SK-N-SH treated with all-trans-retinoic acid at 6 μM for 48 hours (cell line): ENCODE measurements around the gene TXLNG.
"Not testable (repeated sequence)": the region's sequence is repeated elsewhere in the genome, so short reads cannot be mapped to it uniquely, and the experiment has no call there.

Experiments used
- BACH2 ChIP-seq: fragments of 250-450 bp; sonication (Bioruptor Pico); IDR thresholded peaks from 2 replicates; pipeline ENCODE4 v1.9.0; 2021; ENCODE audit warnings: mild to moderate bottlenecking, borderline replicate concordance
- ISL1 ChIP-seq: fragments of 250-450 bp; sonication (Bioruptor Pico); IDR thresholded peaks from 2 replicates; pipeline ENCODE4 v2.1.2; 2022; ENCODE audit warnings: mild to moderate bottlenecking, moderate library complexity
- PATZ1 ChIP-seq: fragments of 250-450 bp; sonication (Bioruptor Pico); IDR thresholded peaks from 2 replicates; pipeline ENCODE4 v1.8.0; 2020; ENCODE audit warnings: mild to moderate bottlenecking, moderate library complexity, borderline replicate concordance
- POU6F1 ChIP-seq: fragments of 250-450 bp; sonication (Bioruptor Pico); IDR thresholded peaks from 2 replicates; pipeline ENCODE4 v1.8.0; 2021; ENCODE audit warnings: low read depth, mild to moderate bottlenecking, moderate library complexity, borderline replicate concordance
- PPARA ChIP-seq: fragments of 250-450 bp; sonication (Bioruptor Pico); IDR thresholded peaks from 2 replicates; pipeline ENCODE4 v1.5.0; 2020; ENCODE audit warnings: mild to moderate bottlenecking, borderline replicate concordance
- SNAI2 ChIP-seq: fragments of 250-450 bp; sonication (Bioruptor Pico); IDR thresholded peaks from 2 replicates; pipeline ENCODE4 v1.5.0; 2020; ENCODE audit warnings: mild to moderate bottlenecking, moderate library complexity
- TOX ChIP-seq: fragments of 250-450 bp; sonication (Bioruptor Pico); IDR thresholded peaks from 2 replicates; pipeline ENCODE4 v1.8.0; 2021; ENCODE audit warnings: mild to moderate bottlenecking, moderate library complexity, borderline replicate concordance
- TSHZ2 ChIP-seq: fragments of 250-450 bp; sonication (Bioruptor Pico); IDR thresholded peaks from 2 replicates; pipeline ENCODE4 v1.5.0; 2020; ENCODE audit warnings: mild to moderate bottlenecking, moderate library complexity
- ZFP30 ChIP-seq: fragments of 450-650 bp; formaldehyde crosslinking; IDR thresholded peaks from 2 replicates; pipeline ENCODE4 v1.5.0; 2022; ENCODE audit warnings: mild to moderate bottlenecking, moderate library complexity
- ZNF565 ChIP-seq: fragments of 450-650 bp; formaldehyde crosslinking; conservative IDR thresholded peaks from 2 replicates; pipeline ENCODE4 v1.5.0; 2020; ENCODE audit warnings: low read depth, mild to moderate bottlenecking, moderate library complexity

- TF ChIP-seq TSHZ2 (CRISPR knock-in tag); POU6F1 (CRISPR knock-in tag); ZFP30; BACH2; PATZ1; SNAI2 (CRISPR knock-in tag); ISL1; TOX (CRISPR knock-in tag); PPARA; ZNF565 (CRISPR knock-in tag): not testable (repeated sequence)
Observed at GRCh38 chrX:16761500-16761899, 24.8 kb upstream of the TXLNG start.
